Activated CD4-positive, alpha-beta T cell treated with anti-CD3 and anti-CD28 coated beads for 4 hours (primary cell): ENCODE measurements around the gene MAP4K4.

Source experiments
- DNase-seq, 2 donors: peaks; one replicate each; pipeline ENCODE4 v3.0.0-alpha.2; 2020

The MAP4K4 gene

DNA sequence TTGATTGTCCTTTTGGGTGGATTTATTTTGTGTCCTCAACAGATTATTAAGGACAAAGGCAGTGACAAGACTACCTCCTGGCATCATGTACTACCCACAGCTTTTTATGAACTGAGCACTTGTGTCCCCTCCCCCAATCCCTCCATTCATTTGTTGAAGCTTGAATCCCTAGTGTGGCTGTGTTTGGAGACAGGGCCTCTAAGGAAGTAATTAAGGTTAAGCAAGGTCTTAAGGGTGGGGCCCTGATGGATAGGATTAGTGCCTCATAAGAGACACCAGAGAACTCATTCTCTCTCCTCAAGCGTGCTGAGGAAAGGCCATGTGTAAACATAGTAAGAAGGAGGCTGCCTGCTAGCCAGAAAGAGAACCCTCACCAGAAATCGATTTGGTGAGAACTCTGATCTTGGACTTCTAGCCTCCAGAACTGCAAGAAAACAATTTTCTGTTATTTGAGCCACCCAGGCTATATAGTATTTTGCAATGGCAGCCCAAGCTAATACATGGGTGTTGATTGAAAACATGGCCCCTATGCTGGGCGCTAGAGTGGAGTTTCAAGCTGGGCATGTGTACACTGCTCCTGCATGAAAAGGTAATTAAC, 3.4 kb upstream of the MAP4K4 start:
- no peak for DNase-seq

DNA sequence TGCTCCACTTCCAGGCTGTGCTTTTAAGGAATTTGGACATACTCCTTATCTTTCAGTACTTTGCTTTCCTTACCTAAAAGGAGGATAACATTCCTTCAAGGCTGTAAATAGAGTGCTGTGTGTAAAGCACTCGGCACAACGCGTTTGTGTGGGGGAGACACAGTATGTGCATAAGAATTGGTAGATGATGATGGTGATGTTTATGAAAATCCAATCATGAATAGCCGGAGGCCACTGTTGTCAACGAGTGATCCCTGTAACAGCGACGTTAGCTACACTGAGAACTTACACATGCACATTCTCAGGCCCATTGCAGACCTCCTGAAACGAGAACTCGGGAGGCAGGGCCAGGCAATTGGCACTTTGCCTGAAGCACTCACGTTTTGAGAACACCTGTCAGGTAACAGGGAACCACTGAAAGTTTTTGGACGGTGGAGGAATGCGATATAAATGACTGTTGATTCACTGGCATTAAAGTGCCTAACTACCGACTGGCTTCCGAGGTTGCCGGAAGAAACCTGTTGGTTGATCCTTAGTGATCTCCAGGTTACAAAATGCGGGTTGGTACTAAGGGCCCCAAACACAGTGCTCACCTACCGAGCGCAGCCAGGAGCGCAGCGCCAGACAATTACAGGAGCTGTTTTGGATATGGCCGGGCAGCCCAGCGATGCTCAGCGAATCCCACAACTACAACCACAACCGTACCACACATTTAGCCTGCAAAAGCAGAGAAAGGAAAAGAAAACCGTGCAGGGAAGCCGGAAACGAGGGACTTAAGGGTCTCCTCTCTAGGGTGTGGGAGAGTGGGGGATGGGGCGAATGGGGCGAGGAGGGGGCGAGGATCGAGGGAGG, 1.0 kb upstream of the MAP4K4 start:
- no peak for DNase-seq

DNA sequence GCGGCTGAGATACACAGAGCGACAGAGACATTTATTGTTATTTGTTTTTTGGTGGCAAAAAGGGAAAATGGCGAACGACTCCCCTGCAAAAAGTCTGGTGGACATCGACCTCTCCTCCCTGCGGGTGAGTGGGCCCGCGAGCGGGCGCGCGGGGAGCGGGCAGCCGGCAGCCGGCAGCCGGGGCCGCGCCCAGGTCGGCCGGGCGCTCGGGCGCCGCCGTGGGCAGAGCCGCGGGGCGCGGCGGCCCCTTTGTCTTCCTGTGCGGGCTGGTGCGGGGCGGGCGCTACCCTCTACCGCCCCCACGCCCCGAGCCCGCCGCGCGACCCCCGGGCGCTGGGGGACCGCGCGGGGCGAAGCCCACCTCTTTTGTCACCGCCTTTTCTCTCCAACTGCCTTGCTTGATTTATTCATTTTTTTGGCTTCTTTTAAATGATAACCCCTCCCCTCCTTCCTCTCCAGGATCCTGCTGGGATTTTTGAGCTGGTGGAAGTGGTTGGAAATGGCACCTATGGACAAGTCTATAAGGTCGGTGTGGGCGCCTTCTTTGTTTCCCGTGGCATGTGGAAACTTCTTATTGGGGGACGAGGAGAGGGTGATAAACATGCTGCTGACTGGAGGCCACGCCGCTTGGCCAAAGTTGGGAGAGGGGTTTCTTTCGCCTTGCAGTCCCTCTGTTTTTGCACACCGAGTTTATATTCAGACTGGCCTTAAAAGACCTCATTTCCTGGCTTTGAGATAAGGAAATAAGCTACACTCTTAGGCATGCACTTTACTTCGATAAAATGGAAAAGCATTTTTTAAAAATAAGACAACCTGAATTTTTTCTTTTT, 722 bp downstream of the MAP4K4 start:
- no peak for DNase-seq

DNA sequence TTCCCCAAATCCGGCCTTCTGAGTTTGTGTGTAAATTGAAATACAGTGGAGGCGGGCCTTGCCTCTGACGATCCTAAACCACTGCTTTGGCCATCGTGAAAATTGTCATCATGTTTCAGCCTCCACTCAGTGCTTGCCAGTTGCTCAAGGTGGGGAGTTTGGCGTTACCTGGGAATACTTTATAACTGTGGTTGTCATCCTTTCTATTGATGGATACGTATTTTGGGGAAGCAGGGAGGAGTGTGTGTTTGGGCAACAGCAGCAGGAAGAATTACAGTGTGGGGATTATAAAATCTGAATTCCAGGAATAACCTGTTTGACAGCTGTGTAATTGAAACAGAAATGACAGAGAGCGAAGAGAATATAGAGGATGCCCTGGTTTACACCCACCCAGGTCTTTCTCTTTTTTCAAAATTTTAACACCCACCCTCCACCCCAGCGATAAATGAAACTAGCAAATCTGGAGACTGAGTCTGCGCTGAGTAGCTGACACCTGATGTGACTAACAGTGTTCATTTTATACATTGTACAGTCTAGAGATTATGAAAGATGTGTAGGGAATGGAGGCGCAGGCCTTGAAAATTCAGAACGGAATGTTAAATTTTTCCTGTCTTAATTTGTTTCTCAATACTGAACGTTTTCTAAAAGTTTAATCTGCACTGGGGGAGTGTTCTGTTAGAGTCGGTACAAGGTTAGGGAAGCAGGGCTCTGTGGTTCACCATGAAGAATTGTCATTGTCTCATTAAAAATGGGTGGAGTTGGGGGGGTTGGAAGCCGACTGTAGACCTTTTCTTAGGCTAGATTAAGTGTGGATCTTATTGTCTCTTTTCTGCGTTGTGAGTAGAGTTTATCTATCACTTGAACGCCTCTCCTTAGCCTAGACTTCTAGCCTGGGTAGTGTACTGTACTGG, 1.6 kb downstream of the MAP4K4 start:
- DNase-seq: peak in 1 of 2 donors; percentile 41

DNA sequence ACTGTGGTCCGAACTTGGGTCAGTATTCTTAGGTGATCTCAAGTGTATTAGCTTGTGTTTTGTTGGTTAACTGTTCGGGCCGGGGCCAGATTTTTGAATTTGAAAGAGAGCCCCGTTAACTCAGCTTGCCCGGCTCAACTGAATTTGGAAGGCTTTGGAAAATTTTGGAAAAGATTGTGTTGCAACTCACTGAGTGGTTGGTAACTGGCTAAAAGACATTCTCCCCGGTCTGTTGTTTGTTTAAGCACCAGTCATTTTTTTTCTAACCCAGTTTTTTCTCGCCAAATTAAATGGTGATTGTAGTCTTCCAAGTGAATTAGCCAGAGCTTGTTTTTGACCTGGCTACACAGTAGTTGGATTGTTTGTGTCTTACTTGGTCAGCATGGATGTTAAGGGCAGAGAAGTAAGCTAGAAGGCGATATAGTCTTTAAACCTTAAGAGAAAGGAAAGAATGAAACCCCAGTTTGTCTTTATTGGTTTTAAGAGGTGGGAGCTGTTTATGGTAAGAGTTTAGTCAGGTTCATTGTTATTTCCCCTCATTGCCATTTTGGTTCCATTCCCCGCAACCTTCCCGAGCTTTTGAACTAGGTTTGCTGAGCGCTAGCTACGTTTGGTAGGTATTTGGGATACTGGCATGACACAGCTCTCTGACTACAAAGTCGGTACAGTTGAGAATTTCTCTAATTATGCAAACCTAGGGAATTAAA, 2.4 kb downstream of the MAP4K4 start:
- no peak for DNase-seq

DNA sequence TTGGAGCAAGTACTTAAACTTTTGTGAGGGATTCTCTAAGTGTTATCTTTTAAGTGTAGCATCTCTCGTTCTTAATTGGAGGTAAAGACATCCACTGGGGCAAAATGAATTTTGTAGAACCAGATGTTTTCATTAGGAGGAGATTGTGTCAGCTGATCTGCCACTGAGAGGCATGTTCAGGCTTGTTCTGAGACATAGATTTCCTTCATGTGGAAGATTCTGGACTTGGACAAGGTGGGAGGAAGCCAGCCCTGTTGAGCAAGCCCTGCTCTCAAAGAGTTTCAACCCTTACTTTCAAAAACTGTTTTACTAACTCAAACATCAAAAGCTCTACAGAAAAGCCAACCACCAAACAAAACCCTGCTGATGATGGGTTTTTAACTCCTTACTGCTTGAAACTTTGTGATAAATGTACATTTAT, 6.5 kb downstream of the MAP4K4 start:
- no peak for DNase-seq

DNA sequence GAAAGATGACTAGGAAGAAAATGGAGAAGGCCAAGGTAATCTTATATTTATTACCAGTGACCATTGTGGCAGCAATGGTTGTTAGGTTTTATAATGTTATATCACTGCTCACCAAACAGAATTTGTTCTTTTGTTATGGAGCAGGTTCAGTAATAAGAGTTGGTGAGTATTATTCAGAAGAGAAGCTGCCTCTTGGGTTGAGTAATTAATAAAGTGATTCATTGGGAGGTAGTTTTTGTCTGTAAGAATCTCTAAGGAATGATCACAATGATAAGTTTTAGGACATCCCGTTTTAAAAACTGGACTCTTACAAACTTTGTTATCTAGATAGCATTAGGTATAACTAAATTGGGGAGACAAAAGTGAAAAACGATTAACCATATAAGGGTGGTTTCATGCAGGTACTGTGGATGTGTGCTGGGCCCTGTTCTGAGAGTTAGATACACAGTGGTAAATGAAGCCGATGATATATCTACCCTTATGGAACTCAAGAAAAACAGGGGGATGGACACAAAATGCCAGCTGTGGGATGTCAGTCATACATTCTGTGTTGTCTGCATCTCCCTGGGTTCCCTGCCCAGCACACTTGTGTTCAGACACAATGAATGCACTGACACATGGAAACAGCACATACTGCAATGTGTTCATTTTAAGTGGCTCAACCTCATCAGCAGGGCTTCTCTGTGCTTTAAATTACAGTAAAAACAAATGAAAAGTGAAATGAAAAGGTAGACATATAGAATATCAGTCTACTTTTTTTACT, 7.5 kb downstream of the MAP4K4 start:
- DNase-seq: no peak

DNA sequence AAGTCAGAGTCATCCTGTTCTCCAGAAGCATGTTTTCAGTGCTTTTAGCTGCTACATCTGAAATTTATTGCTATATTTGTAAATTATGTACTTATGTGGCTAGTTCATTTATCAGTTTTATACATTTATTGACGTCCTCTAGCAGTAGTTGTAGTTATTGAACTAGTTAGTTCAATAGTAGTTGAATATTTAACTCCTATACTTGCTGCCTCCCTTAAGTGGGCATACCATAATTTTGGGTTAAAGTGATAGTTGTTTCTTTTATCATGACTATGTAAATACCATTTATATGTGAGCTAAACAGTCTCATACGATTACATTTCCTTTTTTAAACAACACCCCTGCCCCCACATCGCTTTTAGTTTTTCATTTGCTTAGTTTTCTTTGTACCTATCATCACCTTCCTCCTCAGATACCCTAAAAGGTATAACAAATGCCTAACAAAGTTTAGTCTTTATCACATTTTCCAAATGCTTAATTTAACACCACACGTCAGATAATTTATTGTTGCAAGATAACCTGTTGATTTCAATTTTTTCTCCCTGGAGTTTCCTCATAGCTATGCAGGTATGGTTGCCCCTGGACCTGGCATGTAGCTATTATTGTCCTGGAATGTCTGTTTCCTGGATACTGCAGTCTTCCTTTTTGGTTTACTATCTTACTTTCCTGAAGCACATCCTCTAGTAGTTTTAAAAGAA, 8.8 kb downstream of the MAP4K4 start:
- no peak for DNase-seq

DNA sequence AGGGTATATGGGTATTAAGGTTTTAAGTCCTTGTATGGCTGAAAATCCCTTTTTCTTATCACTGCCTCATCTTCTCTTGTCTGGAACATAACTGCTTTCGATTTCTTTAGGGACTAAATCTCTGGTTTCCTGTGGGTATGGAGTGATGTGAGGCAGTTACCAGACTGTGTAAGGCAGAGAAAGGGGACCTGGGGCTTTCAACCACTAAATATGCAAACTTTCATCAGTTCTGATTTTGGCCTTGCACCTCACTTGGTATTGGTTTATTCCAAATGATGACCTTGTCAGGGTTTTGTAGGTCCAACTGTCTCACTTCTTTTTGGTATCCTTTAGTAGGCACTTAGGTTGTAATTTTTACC, 9.3 kb downstream of the MAP4K4 start:
- no peak for DNase-seq

DNA sequence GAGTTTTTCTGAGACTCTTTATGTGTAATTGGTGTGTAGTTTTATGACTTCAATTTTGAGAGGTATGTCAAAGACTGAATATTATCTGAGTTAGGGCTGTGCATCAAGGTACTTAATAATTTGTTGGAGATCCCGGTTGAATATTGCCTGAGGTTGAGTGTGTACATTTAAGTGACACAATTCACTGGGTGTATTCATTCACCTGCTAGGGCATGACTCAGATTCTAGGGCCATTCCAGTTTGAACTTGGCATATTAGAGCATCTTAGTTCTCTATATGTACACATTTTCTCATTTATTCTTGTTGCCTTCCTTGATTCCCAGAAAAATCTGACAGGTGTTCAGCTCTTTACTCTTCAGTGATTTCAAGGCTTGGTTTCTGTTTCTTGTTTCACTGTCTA, 12.5 kb downstream of the MAP4K4 start:
- no peak for DNase-seq

DNA sequence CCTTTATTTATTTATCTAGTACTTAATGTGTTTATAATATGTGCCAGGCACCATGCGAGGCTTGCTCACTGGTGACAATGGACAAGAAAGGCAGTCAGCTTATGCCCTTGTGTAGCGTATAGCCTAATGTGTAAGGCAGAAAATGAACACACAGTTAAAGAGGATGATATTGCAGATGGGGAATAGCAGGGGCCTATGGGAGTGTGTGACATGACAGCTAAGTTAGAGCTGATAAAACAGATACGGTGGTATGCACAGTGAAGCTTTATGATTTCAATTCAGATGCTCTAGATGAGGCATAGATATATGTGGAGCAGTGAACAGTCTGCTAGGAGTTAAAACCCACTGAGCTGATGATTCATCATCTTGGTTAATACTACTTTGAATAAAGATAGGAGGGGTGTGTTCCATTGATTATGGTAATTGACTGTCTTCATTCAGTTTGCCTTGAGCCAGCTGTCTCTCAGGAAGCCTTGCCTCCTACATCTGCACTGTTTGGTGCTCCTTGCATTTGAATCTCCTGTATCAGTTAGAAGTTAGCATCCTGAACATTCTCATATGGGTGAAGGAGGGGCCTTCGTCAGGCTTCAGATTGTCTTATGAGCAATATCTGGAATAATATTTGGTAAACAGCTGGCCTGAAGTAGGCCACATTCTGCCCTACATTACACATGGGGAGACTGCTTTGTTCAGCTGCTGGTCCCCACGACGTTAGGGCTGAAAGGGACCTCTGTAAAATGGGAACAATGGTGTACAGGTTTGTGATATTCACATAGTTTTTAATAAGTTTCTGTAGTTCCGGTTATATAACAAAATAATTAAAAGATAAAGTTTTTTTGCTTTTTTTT, 13.2 kb downstream of the MAP4K4 start:
- peak in 1 of 2 donors; percentile 14 for DNase-seq

DNA sequence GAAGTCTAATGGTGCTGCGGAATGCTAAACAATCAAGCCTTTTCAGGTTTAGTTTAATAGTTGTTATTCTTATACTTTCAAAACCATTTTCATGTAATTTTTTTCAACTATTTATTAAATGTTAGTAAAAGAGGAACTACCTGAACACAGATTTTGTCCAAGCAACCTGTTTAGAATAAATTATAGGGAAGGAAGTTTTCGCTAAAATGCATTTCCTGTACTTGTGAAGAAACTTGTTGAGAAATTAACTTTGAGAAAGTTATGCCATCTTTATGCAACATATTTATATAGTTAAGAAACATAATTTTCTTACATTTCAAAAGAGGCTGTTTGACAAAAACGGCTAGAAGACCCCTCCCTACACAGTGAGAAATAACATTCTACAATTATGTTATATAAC, 16.6 kb downstream of the MAP4K4 start:
- no peak for DNase-seq

DNA sequence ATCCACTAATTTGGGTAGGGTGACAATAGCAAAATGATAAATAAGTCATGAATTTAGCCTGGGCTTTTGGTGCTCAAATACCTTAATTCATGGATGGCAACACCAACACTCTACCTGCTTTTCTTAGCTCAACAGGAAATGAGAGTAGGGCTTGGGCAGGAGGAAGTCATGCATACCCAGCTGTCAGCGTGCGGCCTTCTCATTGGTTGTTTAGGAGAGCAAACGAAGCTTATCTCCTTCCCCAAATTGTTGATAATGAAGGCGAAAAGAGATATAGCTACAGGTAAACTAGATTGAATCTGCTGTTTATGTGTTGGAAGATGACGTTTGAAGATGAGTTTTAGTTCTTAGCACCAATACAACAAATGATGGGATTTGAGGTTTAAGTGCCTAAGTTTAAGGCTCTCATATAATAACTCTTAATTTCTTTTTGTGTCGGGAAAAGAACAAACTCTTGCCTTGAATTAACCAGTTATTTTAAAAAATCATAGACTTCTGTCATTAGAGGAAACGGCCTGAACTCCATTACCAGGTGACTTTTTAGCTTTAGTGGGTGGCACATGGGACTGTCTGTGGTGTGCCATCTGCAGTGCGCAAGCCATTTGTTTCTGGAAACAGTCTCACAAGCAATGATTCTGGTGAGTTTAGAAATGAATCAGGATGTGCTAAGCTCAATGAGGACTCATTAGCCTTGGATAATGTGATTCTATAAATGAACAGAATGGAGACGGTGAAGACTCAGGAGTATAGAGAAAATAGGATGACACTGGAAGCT, 19.8 kb downstream of the MAP4K4 start:
- DNase-seq: peak in 1 of 2 donors; percentile 46

DNA sequence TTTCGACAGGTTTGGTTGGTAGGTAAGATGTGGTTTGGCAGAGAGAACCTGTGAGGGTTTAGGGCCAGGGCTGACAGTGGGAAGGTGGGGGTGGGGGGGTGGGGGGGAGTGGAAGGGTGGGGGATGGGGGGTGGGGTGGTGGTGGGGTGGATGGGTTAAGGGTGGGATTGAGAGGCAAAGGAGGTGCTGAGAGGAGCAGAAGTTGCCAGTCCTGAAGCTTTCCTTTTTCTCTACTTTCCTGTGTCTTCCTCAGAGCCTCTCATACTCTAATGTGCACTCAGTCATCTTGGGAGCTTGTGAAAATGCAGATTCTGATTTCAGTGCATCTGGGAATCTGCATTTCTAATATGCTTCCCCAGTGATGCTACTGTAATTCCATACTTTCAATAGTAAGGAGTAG, 21.0 kb downstream of the MAP4K4 start:
- DNase-seq: no peak

DNA sequence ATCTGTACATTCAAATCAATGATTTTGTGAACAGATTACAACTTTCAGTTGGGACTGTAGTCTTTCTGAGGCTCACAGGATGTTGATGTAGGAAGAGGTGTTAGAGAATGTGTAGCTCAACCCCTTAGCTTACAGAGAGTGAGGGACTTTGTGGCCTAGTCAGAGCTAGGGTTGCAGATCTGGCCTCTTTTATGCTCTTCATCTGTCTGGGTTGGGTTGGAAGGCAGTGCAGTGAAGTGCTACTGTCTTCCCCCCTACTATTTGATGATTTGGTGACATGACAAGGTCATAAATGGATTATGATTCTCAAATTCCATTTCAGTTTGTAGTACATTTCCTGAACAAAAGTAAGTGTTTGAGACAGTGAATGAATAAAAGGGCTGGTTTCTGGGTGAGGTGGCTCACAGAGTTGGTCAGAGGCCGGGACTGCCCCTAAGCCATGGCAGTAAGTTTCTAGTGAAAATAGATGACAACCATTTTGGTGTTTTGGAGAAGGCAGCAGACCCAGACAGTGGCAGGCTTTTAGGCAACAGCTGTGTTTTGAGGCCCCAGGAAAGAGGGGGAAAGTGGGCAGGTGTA, 21.6 kb downstream of the MAP4K4 start:
- DNase-seq: no peak

DNA sequence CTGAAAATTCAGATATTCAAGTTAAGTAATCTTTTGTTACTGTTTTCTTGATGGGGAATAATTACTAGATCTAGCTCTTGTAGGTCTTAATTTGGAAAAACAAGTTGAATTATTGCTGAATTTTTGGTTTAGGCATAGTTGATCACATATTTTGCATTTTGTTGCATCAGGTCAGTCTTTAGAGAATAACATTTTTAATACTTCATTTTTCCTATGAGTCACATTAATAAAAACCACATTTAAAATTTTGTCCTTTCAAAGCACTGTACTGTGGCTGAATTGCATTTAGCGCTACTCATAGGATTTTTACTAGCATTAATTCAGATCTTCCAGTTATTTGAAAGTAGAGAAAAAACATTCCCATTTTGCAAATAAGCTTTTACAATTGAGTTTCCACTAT, 23.2 kb downstream of the MAP4K4 start:
- no peak for DNase-seq

DNA sequence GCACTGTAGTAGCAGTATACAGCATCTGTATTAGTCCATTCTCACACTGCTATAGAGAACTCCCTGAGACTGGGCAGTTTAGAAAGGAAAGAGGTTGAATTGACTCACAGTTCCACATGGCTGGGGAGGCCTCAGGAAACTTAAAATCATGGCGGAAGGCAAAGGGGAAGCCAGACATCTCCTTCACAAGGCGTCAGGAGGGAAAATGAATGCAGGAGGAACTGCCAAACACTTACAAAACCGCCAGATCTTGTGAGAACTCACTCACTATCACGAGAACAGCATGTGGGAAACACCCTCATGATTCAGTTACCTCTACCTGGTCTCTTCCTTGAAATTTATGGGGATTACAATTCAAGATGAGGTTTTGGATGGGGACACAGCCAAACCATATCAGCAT, 25.4 kb downstream of the MAP4K4 start:
- no peak for DNase-seq

DNA sequence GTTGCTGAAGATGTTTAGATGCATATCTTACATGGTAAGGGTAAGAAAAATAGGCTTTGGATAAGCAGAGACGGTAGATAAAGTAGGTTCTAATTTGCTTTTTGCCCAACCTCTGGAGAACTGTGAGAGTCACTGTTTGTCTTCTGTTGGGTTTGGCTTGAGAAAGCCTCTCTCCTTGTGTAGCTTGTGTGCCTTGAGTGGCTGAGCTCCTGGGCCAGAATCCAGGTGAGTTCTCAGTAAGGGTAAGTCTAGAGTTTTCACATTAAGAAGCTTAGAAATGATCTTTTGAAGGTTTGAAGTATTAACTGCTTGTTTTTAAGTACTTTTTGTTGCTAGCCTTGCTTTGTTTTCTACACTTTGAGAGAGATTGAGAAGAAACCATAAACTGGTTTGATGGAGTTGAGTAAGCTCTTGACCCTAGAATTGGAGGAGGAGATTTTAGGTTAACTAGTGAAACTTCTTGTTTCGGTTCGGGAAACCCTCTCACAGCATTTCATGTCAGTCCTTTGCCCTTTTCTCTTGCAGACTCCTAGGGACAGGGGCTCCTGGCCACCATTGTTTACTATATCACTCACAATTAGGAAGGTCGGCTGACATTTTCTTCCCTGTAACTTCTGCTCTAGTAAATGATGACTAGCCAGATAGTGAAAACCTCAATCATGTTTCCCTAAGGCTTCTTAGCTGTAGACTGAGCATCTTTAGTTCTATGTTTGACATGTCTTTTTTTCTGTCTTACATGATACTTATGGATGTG, 26.0 kb downstream of the MAP4K4 start:
- DNase-seq: no peak
